CD4-positive, alpha-beta T cell treated with Interferon gamma for 1 hour (primary cell): Measurements from ENCODE around the gene IPO9.

Experiments used
- DNase-seq: peaks from one replicate; pipeline ENCODE4 v3.0.0-alpha.2; 2020

The IPO9 gene

GRCh38 chr1:201828820-201829774, at the start of gene IPO9:
TSS of gene IPO9 (plus strand) at chr1:201829157. CDS start at chr1:201829210, 53 bp downstream.
- peak; percentile 90 for DNase-seq

- DNase-seq = no peak
Measured at GRCh38 chr1:201779351-201779880, 49.5 kb upstream of the IPO9 start.

- DNase-seq = no peak
Measured at GRCh38 chr1:201780952-201781351, 48.0 kb upstream of the IPO9 start.

GRCh38 chr1:201781437-201781836, 47.5 kb upstream of the IPO9 start:
- no peak for DNase-seq

- no peak for DNase-seq
Measured at GRCh38 chr1:201782353-201782752, 46.6 kb upstream of the IPO9 start.

- no peak for DNase-seq
Measured at GRCh38 chr1:201783058-201783457, 45.9 kb upstream of the IPO9 start.

GRCh38 chr1:201783572-201783971, 45.4 kb upstream of the IPO9 start:
- DNase-seq = no peak

- DNase-seq = no peak
Measured at GRCh38 chr1:201785291-201785690, 43.7 kb upstream of the IPO9 start.

- DNase-seq = no peak
Measured at GRCh38 chr1:201786824-201787223, 42.1 kb upstream of the IPO9 start.

GRCh38 chr1:201788296-201788695, 40.7 kb upstream of the IPO9 start:
- DNase-seq = no peak

GRCh38 chr1:201789245-201789644, 39.7 kb upstream of the IPO9 start:
- no peak for DNase-seq

GRCh38 chr1:201790261-201790660, 38.7 kb upstream of the IPO9 start:
- no peak for DNase-seq

- DNase-seq = no peak
Measured at GRCh38 chr1:201791051-201791778, 37.7 kb upstream of the IPO9 start.

- no peak for DNase-seq
Measured at GRCh38 chr1:201791779-201792173, 37.2 kb upstream of the IPO9 start.

- DNase-seq = peak; percentile 37
Measured at GRCh38 chr1:201792534-201793305, 36.2 kb upstream of the IPO9 start.

- DNase-seq = no peak
Measured at GRCh38 chr1:201793306-201793925, 35.5 kb upstream of the IPO9 start.

GRCh38 chr1:201795066-201795465, 33.9 kb upstream of the IPO9 start:
- no peak for DNase-seq

GRCh38 chr1:201800246-201800645, 28.7 kb upstream of the IPO9 start:
- DNase-seq = no peak

GRCh38 chr1:201806801-201807200, 22.2 kb upstream of the IPO9 start:
- no peak for DNase-seq

- DNase-seq = no peak
Measured at GRCh38 chr1:201807958-201808632, 20.9 kb upstream of the IPO9 start.

- DNase-seq = no peak
Measured at GRCh38 chr1:201808633-201808990, 20.3 kb upstream of the IPO9 start.

- no peak for DNase-seq
Measured at GRCh38 chr1:201809876-201810275, 19.1 kb upstream of the IPO9 start.
